Stomach (tissue), 4 donors: ENCODE data around the gene PRDM7.

Source experiments
- CTCF ChIP-seq, 7 experiments: fragments of 450-650 bp in 4 of 7; fragments of 200-600 bp in 3 of 7; sonication (generic) in 3 of 7; IDR thresholded peaks; one replicate each; pipeline ENCODE4 v1.5.1; 2016 to 2019; ENCODE audit warnings: antibody characterized with exemption in 7 of 7, control low read depth in 2 of 7, mild to moderate bottlenecking in 1 of 7
- POLR2AphosphoS5 ChIP-seq, 3 donors: sonication (generic); formaldehyde crosslinking; IDR thresholded peaks; one replicate each; pipeline ENCODE4 v1.6.1; 2016; ENCODE audit warnings: antibody characterized with exemption in 3 of 3

DNA sequence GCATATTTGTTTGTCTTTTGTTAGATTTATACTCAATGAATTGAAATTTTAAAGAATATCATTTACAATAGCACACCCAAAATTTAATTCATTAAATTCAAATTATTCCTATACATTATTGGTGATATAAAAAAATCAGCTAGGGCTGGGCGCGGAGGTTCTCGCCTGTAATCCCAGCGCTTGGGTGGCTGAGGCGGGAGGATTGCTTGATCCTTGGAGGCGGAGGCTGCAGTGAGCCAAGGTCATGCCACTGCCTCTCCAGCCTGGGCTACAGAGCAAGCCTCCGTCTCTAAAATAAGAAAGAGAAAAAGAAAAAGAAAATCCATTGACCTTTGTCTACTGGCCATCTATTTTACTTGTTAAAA, 4.5 kb upstream of the PRDM7 start:
- TF ChIP-seq CTCF (IDR thresholded peaks at IDR 0.05) (no peak), POLR2AphosphoS5 (IDR thresholded peaks at IDR 0.05) (no peak)
